ENCODE measurements around the gene TM9SF1.
A peak's percentile ranks its signal among the peaks of the same experiment; 100 is the strongest.

Gene TM9SF1

GRCh38 chr14:24150567-24150966, 44.7 kb downstream of the TM9SF1 start:
- DNase-seq = no peak

- no peak for DNase-seq
Observed at GRCh38 chr14:24150061-24150460, 45.2 kb downstream of the TM9SF1 start.

- no peak for DNase-seq
Observed at GRCh38 chr14:24149302-24149969, 45.8 kb downstream of the TM9SF1 start.

GRCh38 chr14:24147761-24148428, 47.3 kb downstream of the TM9SF1 start:
- DNase-seq = no peak

- peak; percentile 98 for DNase-seq
Observed at GRCh38 chr14:24146978-24147760, 48.1 kb downstream of the TM9SF1 start, which contains the start of gene RNF31. TSS of gene RNF31 (plus strand) at chr14:24147498. CDS start at chr14:24147699, 201 bp downstream.

- DNase-seq = peak; percentile 98
Observed at GRCh38 chr14:24146453-24146977, 48.7 kb downstream of the TM9SF1 start, which contains the start of gene PSME2. TSS of gene PSME2 (minus strand) at chr14:24146610. CDS start at chr14:24146581, 29 bp downstream.

GRCh38 chr14:24145690-24146452, 49.4 kb downstream of the TM9SF1 start:
- DNase-seq = no peak

GRCh38 chr14:24145219-24145618, 50.0 kb downstream of the TM9SF1 start:
- DNase-seq = no peak

- no peak for DNase-seq
Observed at GRCh38 chr14:24144451-24144850, 50.8 kb downstream of the TM9SF1 start.

- no peak for DNase-seq
Observed at GRCh38 chr14:24143511-24143910, 51.7 kb downstream of the TM9SF1 start.

GRCh38 chr14:24141097-24141880, 54.0 kb downstream of the TM9SF1 start, which contains the start of gene EMC9:
TSS of gene EMC9 (minus strand) at chr14:24141591. CDS start at chr14:24141304, 287 bp downstream.
- peak; percentile 100 for DNase-seq

- DNase-seq = no peak
Observed at GRCh38 chr14:24139272-24139934, 55.8 kb downstream of the TM9SF1 start.

All from right hindlimb (tissue), 1 donor.